GM13977 (cell line): ENCODE results near the gene GGTLC2.

Experiments used
- DNase-seq: peaks from one replicate; pipeline ENCODE4 v3.0.0; 2012; ENCODE audit warnings: low spot score
- in situ Hi-C: fragments of 300-500 bp; cut with MboI; formaldehyde crosslinking; loops from one replicate; pipeline ENCODE4 v1.12.0; 2022; ENCODE audit warnings: low sequenced_read_pairs, low pct_unique_long_range_greater_than_20kb, mixed read lengths, inconsistent platforms; ENCODE audit not compliant: unreplicated experiment
- TF ChIP-seq, protein P1 (sequence below): IDR thresholded peaks from 2 replicates; pipeline ENCODE4 v1.5.1; 2012; ENCODE audit warnings: mild to moderate bottlenecking, control low read depth; ENCODE audit not compliant: insufficient read depth; ENCODE audit errors: extremely low read depth, missing control alignments

GGTLC2 gene

DNA sequence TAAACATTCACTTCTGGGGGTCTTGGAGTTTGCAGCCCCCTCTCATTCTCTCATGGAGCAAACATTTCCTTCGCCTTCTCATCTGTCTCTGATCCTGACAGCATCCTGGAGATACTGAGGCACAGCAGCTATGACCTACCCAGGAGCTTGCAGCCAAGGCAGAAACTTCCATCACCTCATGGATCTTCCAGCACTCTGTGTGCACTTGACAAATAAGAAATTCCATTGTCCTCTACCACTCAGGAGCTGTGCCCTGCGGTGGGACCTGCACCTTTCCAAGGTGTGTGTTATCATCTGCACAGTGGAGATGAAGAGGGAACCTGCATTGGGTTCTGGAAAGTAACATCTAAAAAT, 49.1 kb downstream of the GGTLC2 start:
- TF ChIP-seq, protein P1, sequence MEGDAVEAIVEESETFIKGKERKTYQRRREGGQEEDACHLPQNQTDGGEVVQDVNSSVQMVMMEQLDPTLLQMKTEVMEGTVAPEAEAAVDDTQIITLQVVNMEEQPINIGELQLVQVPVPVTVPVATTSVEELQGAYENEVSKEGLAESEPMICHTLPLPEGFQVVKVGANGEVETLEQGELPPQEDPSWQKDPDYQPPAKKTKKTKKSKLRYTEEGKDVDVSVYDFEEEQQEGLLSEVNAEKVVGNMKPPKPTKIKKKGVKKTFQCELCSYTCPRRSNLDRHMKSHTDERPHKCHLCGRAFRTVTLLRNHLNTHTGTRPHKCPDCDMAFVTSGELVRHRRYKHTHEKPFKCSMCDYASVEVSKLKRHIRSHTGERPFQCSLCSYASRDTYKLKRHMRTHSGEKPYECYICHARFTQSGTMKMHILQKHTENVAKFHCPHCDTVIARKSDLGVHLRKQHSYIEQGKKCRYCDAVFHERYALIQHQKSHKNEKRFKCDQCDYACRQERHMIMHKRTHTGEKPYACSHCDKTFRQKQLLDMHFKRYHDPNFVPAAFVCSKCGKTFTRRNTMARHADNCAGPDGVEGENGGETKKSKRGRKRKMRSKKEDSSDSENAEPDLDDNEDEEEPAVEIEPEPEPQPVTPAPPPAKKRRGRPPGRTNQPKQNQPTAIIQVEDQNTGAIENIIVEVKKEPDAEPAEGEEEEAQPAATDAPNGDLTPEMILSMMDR = no peak
- in situ Hi-C loops = no loop called here
- no peak for DNase-seq

DNA sequence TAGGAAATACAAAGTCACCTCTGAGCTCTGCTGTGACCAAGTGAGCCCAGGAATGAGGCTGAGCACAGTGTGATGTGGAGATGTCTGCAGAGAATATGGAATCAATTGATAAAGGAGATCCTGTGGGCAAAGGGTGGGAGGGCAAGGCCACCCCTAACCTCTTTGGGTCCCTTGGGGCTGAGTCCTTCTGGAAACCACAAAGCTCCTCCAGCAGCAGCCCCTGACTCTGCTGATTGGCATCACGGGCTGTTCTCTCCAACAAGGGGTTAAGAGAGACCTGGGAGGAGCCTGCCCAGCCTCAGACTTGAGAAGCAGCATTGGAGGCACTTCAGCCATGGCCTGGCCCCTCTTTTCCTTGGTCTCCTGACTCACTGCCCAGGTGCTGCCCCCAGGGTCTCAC, 49.7 kb downstream of the GGTLC2 start:
- DNase-seq = no peak
- in situ Hi-C loops = no loop called here
- TF ChIP-seq, protein P1 = no peak

DNA sequence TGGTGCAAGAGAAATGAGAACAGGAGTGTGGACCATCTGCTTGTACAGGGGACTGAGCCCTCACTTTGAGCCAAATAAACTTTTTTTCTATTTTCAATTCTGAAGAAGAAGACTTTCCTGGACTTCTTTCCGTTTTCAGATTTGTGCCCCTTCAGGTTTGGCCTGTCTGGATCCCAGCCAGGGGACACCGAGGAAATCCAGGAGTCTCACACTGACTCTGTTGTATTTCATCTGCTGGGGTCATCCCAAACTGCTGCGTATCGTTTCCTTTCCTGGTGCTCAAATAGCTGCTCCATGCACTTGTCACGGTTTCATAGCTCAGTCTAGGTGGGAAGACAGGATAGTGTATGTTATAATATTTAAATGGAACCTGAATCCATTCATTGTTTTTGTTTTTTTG, 51.7 kb downstream of the GGTLC2 start:
- TF ChIP-seq, protein P1 = no peak
- DNase-seq = no peak
- in situ Hi-C loops = no loop called here
